HG02588 (cell line): ENCODE results near the gene SDF2L1.
"Not testable (repeated sequence)": the region's sequence is repeated elsewhere in the genome, so short reads cannot be mapped to it uniquely, and the experiment has no call there.

Experiments
- ATAC-seq: cut with Tn5 transposase; IDR thresholded peaks from one replicate; pipeline ENCODE4 v1.9.1; 2021; ENCODE audit warnings: mild to moderate bottlenecking, moderate library complexity; ENCODE audit not compliant: unreplicated experiment

SDF2L1 gene

GRCh38 chr22:21660904-21661303 lies 18.8 kb downstream of the SDF2L1 start:
- no peak for ATAC-seq

GRCh38 chr22:21661991-21662390 lies 19.9 kb downstream of the SDF2L1 start:
- ATAC-seq, result no peak

GRCh38 chr22:21663738-21664137 lies 21.6 kb downstream of the SDF2L1 start:
- no peak for ATAC-seq

GRCh38 chr22:21665047-21665851 lies 23.1 kb downstream of the SDF2L1 start:
- no peak for ATAC-seq

- no peak for ATAC-seq
Observed at GRCh38 chr22:21666786-21667185, 24.7 kb downstream of the SDF2L1 start.

- ATAC-seq, result no peak
Observed at GRCh38 chr22:21669026-21669425, 26.9 kb downstream of the SDF2L1 start.

- no peak for ATAC-seq
Observed at GRCh38 chr22:21672107-21672629, 30.1 kb downstream of the SDF2L1 start.

- no peak for ATAC-seq
Observed at GRCh38 chr22:21673534-21674321, 31.6 kb downstream of the SDF2L1 start.

- ATAC-seq, result no peak
Observed at GRCh38 chr22:21674638-21675245, 32.6 kb downstream of the SDF2L1 start.

GRCh38 chr22:21677606-21678443 lies 35.7 kb downstream of the SDF2L1 start:
- ATAC-seq, result no peak

- ATAC-seq, result not testable (repeated sequence)
Observed at GRCh38 chr22:21678842-21679241, 36.7 kb downstream of the SDF2L1 start.

- ATAC-seq, result no peak
Observed at GRCh38 chr22:21679383-21679782, 37.3 kb downstream of the SDF2L1 start.

- no peak for ATAC-seq
Observed at GRCh38 chr22:21680830-21681565, 38.9 kb downstream of the SDF2L1 start.

GRCh38 chr22:21681566-21682370 lies 39.7 kb downstream of the SDF2L1 start:
- ATAC-seq, result no peak

- no peak for ATAC-seq
Observed at GRCh38 chr22:21682385-21683175, 40.5 kb downstream of the SDF2L1 start.

- ATAC-seq, result no peak
Observed at GRCh38 chr22:21683401-21683811, 41.3 kb downstream of the SDF2L1 start.

- no peak for ATAC-seq
Observed at GRCh38 chr22:21684492-21685163, 42.5 kb downstream of the SDF2L1 start.

GRCh38 chr22:21685164-21685513 lies 43.0 kb downstream of the SDF2L1 start:
- ATAC-seq, result no peak
